H1 (cell line): ENCODE data around the gene CD151. TPM values are rescaled to one million over a fixed set of nuclear protein-coding genes. Genes with fewer than 3 reads are reported as not detected.

Experiments used
- CBX8 ChIP-seq: fragments of 300-800, 300-1000 bp; sonication (generic); IDR thresholded peaks from 2 replicates; pipeline ENCODE4 v1.7.1; 2016; ENCODE audit warnings: low read depth, low read length, borderline replicate concordance
- CHD1 ChIP-seq: IDR thresholded peaks from 2 replicates; pipeline ENCODE4 v1.6.1; 2012; ENCODE audit warnings: low read depth, low read length, improper control_type of control experiment
- GTF2F1 ChIP-seq: IDR thresholded peaks from 2 replicates; pipeline ENCODE4 v1.6.1; 2012; ENCODE audit warnings: low read depth, low read length, improper control_type of control experiment, borderline replicate concordance
- POLR2A ChIP-seq, 2 experiments: IDR thresholded peaks; 1 replicate in 1 of 2; 2 replicates in 1 of 2; pipeline ENCODE4 v1.6.1; 2011; ENCODE audit warnings: low read depth in 2 of 2, low read length in 2 of 2, mild to moderate bottlenecking in 2 of 2; ENCODE audit errors: control extremely low read depth in 1 of 2
- RAD21 ChIP-seq, 2 experiments: IDR thresholded peaks in 1 of 2; conservative IDR thresholded peaks in 1 of 2; 2 replicates each; pipeline ENCODE4 v1.6.1; 2011; ENCODE audit warnings: low read depth in 2 of 2, low read length in 2 of 2, improper control_type of control experiment in 1 of 2, inconsistent platforms in 1 of 2, mild to moderate bottlenecking in 1 of 2, moderate library complexity in 1 of 2
- RBBP5 ChIP-seq: IDR thresholded peaks from 2 replicates; pipeline ENCODE4 v1.7.1; 2012; ENCODE audit warnings: low read depth, mild to moderate bottlenecking, inconsistent platforms, low read length, moderate library complexity, borderline replicate concordance
- polyA plus RNA-seq, 7 experiments: library from polyadenylated mRNA; depleted of rRNA in 3 of 7; stranded (reverse) in 5 of 7; unstranded in 2 of 7; fragments of >200 nt in 5 of 7; fragments of 200-250 nt in 2 of 7; gene quantifications; 1 replicate in 5 of 7; 2 replicates in 1 of 7; 4 replicates in 1 of 7; pipeline versions ENCODE4 v1.2.1 to v1.2.3, GENCODE V29; 2011 to 2013; ENCODE audit warnings: missing spikeins in 2 of 7, mixed read lengths in 2 of 7
- total RNA-seq: library from RNA; stranded (reverse); fragmentation: NEBNext Ultra II Directional; extraction: Animal tissue kit (Norgen Biotek cat#: 25700); gene quantifications from 2 replicates; pipeline ENCODE4 v1.2.1, GENCODE V29; 2021

The CD151 gene
- total and polyA plus RNA-seq, 2 of the 8 experiments (the other 6 are each of a cell fraction or from before 2014, with no cell fraction given) = 101 to 212 TPM

GRCh38 chr11:792535-792821 is 40.3 kb upstream of the CD151 start (continued):
- TF ChIP-seq GTF2F1 = no peak
- no peak for TF ChIP-seq CHD1
- no peak for TF ChIP-seq POLR2A (IDR thresholded peaks at IDR 0.05; ENCODE audit: control extremely low read depth in 1 of 2, low read depth in 2 of 2, low read length in 2 of 2)
- TF ChIP-seq CBX8 = no peak
- TF ChIP-seq RAD21 (IDR thresholded peaks at IDR 0.05 in 1 of 2, conservative IDR thresholded peaks at IDR 0.05 in 1 of 2; ENCODE audit: low read depth in 2 of 2, low read length in 2 of 2) = no peak
- TF ChIP-seq RBBP5 = no peak
